HEK293 (cell line): ENCODE measurements around the gene COPE.

Experiments
- CTCF ChIA-PET: fragments of 350-600 bp; formaldehyde crosslinking; extraction: SDS; loops from one replicate; lab custom pipeline; 2021; ENCODE audit warnings: antibody characterized with exemption; lab: Yijun Ruan, JAX
- POLR2A ChIA-PET: fragments of 300-600 bp; formaldehyde crosslinking; extraction: SDS; loops from one replicate; lab custom pipeline; 2020; ENCODE audit warnings: antibody characterized with exemption, inconsistent platforms; lab: Yijun Ruan, JAX
- H3K27ac ChIP-seq: fragments of 200-500 bp; sonication (Bioruptor generic); 2 replicates; pipeline ENCODE4 v1.5.1; 2014; ENCODE audit warnings: low read depth, low read length, control low read depth, inconsistent platforms; ENCODE audit errors: extremely low read depth
- H3K36me3 ChIP-seq, 2 experiments: fragments of 200-500 bp in 1 of 2; sonication (Bioruptor generic) in 1 of 2; 1 replicate in 1 of 2; 2 replicates in 1 of 2; pipeline ENCODE4 v1.5.1; 2014 to 2017; ENCODE audit warnings: inconsistent platforms in 2 of 2, low read length in 2 of 2; ENCODE audit not compliant: control insufficient read depth in 2 of 2, insufficient read depth in 1 of 2
- H3K4me1 ChIP-seq: fragments of 200-500 bp; sonication (Bioruptor generic); 2 replicates; pipeline ENCODE4 v1.5.1; 2014; ENCODE audit warnings: mild to moderate bottlenecking, low read length, inconsistent platforms; ENCODE audit not compliant: control insufficient read depth, insufficient read depth
- H3K4me3 ChIP-seq: 2 replicates; pipeline ENCODE4 v1.5.1; 2011; ENCODE audit warnings: low read depth, mild to moderate bottlenecking, control low read depth, low read length, moderate library complexity
- H3K9me3 ChIP-seq: fragments of 200-500 bp; sonication (Bioruptor generic); 2 replicates; pipeline ENCODE4 v1.5.1; 2014; ENCODE audit warnings: low read depth, low read length, inconsistent platforms; ENCODE audit not compliant: control insufficient read depth, insufficient read depth
- GLI4 ChIP-seq: fragments of 450-650 bp; formaldehyde crosslinking; IDR thresholded peaks from 2 replicates; pipeline ENCODE4 v1.5.1; 2016; ENCODE audit warnings: missing biosample characterization, missing genetic modification characterization
- GLIS2 ChIP-seq: fragments of 450-650 bp; formaldehyde crosslinking; IDR thresholded peaks from 2 replicates; pipeline ENCODE4 v1.5.1; 2016; ENCODE audit warnings: missing biosample characterization, missing genetic modification characterization
- HOXD13 ChIP-seq: sonication (generic); formaldehyde crosslinking; IDR thresholded peaks from 2 replicates; pipeline ENCODE4 v1.8.0; 2022; ENCODE audit warnings: missing genetic modification reagents, borderline replicate concordance
- KLF8 ChIP-seq: fragments of 450-650 bp; formaldehyde crosslinking; IDR thresholded peaks from 2 replicates; pipeline ENCODE4 v1.5.1; 2016; ENCODE audit warnings: missing biosample characterization, missing genetic modification characterization
- SCRT2 ChIP-seq: fragments of 450-650 bp; formaldehyde crosslinking; IDR thresholded peaks from 2 replicates; pipeline ENCODE4 v1.5.1; 2016; ENCODE audit warnings: missing biosample characterization, missing genetic modification characterization
- SETDB1 ChIP-seq: IDR thresholded peaks from one replicate; pipeline ENCODE4 v1.6.1; 2017; ENCODE audit warnings: mild to moderate bottlenecking, low read length, moderate library complexity, mixed read lengths; ENCODE audit not compliant: insufficient read length
- TCF7L2 ChIP-seq: IDR thresholded peaks from 2 replicates; pipeline ENCODE4 v1.6.1; 2011; ENCODE audit warnings: low read depth, mild to moderate bottlenecking, inconsistent platforms, low read length, moderate library complexity, borderline replicate concordance
- YY1 ChIP-seq: fragments of 450-650 bp; formaldehyde crosslinking; IDR thresholded peaks from 2 replicates; pipeline ENCODE4 v1.5.1; 2018; ENCODE audit warnings: missing biosample characterization, missing genetic modification characterization
- ZBTB17 ChIP-seq: fragments of 450-650 bp; formaldehyde crosslinking; IDR thresholded peaks from 2 replicates; pipeline ENCODE4 v1.5.1; 2016; ENCODE audit warnings: missing biosample characterization, missing genetic modification characterization
- ZBTB48 ChIP-seq: fragments of 450-650 bp; formaldehyde crosslinking; IDR thresholded peaks from 2 replicates; pipeline ENCODE4 v1.5.1; 2016; ENCODE audit warnings: missing biosample characterization, missing genetic modification characterization
- ZNF10 ChIP-seq: fragments of 450-650 bp; formaldehyde crosslinking; IDR thresholded peaks from 2 replicates; pipeline ENCODE4 v1.5.1; 2017; ENCODE audit warnings: missing biosample characterization, missing genetic modification characterization
- ZNF211 ChIP-seq: fragments of 450-650 bp; formaldehyde crosslinking; IDR thresholded peaks from 2 replicates; pipeline ENCODE4 v1.5.1; 2016; ENCODE audit warnings: low read depth, missing biosample characterization, missing genetic modification characterization
- ZNF292 ChIP-seq: fragments of 450-650 bp; formaldehyde crosslinking; IDR thresholded peaks from 2 replicates; pipeline ENCODE4 v1.5.1; 2016; ENCODE audit warnings: low read depth, missing biosample characterization, missing genetic modification characterization, borderline replicate concordance
- ZNF302 ChIP-seq: fragments of 450-650 bp; formaldehyde crosslinking; IDR thresholded peaks from 2 replicates; pipeline ENCODE4 v1.5.1; 2016; ENCODE audit warnings: missing biosample characterization, missing genetic modification characterization, low read depth
- ZNF394 ChIP-seq: fragments of 450-650 bp; formaldehyde crosslinking; IDR thresholded peaks from 2 replicates; pipeline ENCODE4 v1.5.1; 2016; ENCODE audit warnings: missing biosample characterization, missing genetic modification characterization, mild to moderate bottlenecking, moderate library complexity, borderline replicate concordance
- ZNF555 ChIP-seq: fragments of 450-650 bp; formaldehyde crosslinking; conservative IDR thresholded peaks from 2 replicates; pipeline ENCODE4 v1.5.1; 2017; ENCODE audit warnings: missing biosample characterization, mild to moderate bottlenecking, missing genetic modification characterization, inconsistent platforms
- ZNF561 ChIP-seq: fragments of 450-650 bp; IDR thresholded peaks from 2 replicates; pipeline ENCODE4 v1.5.1; 2018; ENCODE audit warnings: missing biosample characterization, missing genetic modification characterization, borderline replicate concordance
- ZNF626 ChIP-seq: fragments of 450-650 bp; sonication (Bioruptor Pico); formaldehyde crosslinking; IDR thresholded peaks from 2 replicates; pipeline ENCODE4 v1.5.1; 2018; ENCODE audit warnings: missing biosample characterization, missing genetic modification characterization, inconsistent platforms
- ZSCAN16 ChIP-seq: fragments of 450-650 bp; formaldehyde crosslinking; IDR thresholded peaks from 2 replicates; pipeline ENCODE4 v1.5.1; 2016; ENCODE audit warnings: missing biosample characterization, missing genetic modification characterization
- TF ChIP-seq, protein P1 (sequence below): fragments of 450-650 bp; formaldehyde crosslinking; IDR thresholded peaks from 2 replicates; pipeline ENCODE4 v1.5.1; 2016; ENCODE audit warnings: missing biosample characterization, missing genetic modification characterization
- TF ChIP-seq, protein P2 (sequence below): fragments of 450-650 bp; IDR thresholded peaks from 2 replicates; pipeline ENCODE4 v1.5.1; 2018; ENCODE audit warnings: missing biosample characterization, mild to moderate bottlenecking, missing genetic modification characterization
- TF ChIP-seq, protein P3 (sequence below): fragments of 450-650 bp; formaldehyde crosslinking; IDR thresholded peaks from 2 replicates; pipeline ENCODE4 v1.5.1; 2016; ENCODE audit warnings: missing biosample characterization, missing genetic modification characterization, borderline replicate concordance
- TF ChIP-seq, protein P4 (sequence below): fragments of 450-650 bp; formaldehyde crosslinking; IDR thresholded peaks from 2 replicates; pipeline ENCODE4 v1.5.1; 2016; ENCODE audit warnings: missing biosample characterization, missing genetic modification characterization
- TF ChIP-seq, protein P5 (sequence below): fragments of 450-650 bp; formaldehyde crosslinking; IDR thresholded peaks from 2 replicates; pipeline ENCODE4 v1.5.1; 2016; ENCODE audit warnings: missing biosample characterization, missing genetic modification characterization
- TF ChIP-seq, protein P6 (sequence below): fragments of 450-650 bp; formaldehyde crosslinking; conservative IDR thresholded peaks from 2 replicates; pipeline ENCODE4 v1.5.1; 2016; ENCODE audit warnings: low read depth, missing biosample characterization, missing genetic modification characterization

Gene COPE

DNA sequence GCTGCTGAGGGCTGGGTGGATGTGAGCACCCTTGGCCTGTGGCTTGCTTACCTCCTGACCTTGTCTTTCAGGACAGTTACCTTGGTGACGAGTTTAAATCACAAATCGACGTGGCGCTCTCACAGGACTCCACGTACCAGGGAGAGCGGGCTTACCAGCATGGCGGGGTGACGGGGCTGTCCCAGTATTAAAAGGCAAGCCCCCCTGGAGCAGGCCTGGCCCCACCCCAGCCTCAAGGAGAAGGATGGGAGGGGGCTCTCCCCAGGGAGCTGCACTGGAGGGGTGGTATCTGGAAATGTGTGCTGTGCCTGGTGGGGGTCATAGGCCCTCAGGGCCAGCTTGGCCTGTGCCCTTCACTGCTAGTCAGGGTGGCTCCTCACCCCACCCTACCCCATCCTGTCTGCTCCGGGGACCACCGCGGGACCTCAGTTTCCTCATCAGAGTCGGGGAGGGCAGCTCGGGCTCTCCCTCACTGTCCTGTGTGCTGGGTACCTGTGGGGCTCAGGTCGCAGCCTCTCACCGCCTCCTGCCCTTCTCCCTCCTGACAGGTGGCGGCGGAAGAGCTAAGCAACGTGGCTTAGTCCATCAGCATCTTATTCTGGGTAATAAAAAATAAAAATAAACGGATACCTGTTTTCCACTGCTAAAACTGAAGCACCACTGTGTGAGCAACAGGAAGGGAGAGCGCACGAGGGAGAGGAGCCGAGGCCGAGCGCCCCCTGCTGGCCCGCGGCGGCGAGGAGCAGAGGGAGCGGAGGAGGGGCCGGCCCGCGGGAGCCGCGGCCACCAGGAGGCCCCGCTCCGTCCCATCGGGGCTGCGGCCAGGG is 53.0 kb downstream of the COPE start:
- Histone ChIP-seq H3K4me1 (peaks cover 2% of the 10 kb centered on the region; the same call in 1 of the 2 replicates), H3K9me3 (no peaks in the 10 kb centered on the region), H3K36me3 (peaks cover 24 to 73% of the 10 kb centered on the region in 2 experiments), H3K27ac (no peak overlapping the region; the same call in 1 of the 2 replicates), H3K4me3 (no peak overlapping the region)
- CTCF ChIA-PET: interaction anchor here (0.6 to 3.8 kb wide), 30 partner anchors 8 to 1165 kb away, joined by 3 to 32 read pairs (median 4); partner anchors contain the start of gene UPF1
- POLR2A ChIA-PET: interaction anchor here (0.5 kb wide), 1 partner anchor 25 kb away, joined by 5 read pairs; no protein-coding TSS in a partner anchor
- no peak for TF ChIP-seq HOXD13 (CRISPR knock-in tag)
- TF ChIP-seq SETDB1: no peak
- TF ChIP-seq ZSCAN16 (tag by site-specific recombination): no peak
- TF ChIP-seq ZBTB17 (tag by site-specific recombination): no peak
- TF ChIP-seq ZNF211 (tag by site-specific recombination): no peak
- TF ChIP-seq TCF7L2: no peak
- TF ChIP-seq KLF8: peak; percentile 36; the same call in 1 of the 2 replicates
- TF ChIP-seq, protein P1, sequence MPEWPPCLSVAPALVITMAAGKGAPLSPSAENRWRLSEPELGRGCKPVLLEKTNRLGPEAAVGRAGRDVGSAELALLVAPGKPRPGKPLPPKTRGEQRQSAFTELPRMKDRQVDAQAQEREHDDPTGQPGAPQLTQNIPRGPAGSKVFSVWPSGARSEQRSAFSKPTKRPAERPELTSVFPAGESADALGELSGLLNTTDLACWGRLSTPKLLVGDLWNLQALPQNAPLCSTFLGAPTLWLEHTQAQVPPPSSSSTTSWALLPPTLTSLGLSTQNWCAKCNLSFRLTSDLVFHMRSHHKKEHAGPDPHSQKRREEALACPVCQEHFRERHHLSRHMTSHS: no peak
- TF ChIP-seq, protein P2, sequence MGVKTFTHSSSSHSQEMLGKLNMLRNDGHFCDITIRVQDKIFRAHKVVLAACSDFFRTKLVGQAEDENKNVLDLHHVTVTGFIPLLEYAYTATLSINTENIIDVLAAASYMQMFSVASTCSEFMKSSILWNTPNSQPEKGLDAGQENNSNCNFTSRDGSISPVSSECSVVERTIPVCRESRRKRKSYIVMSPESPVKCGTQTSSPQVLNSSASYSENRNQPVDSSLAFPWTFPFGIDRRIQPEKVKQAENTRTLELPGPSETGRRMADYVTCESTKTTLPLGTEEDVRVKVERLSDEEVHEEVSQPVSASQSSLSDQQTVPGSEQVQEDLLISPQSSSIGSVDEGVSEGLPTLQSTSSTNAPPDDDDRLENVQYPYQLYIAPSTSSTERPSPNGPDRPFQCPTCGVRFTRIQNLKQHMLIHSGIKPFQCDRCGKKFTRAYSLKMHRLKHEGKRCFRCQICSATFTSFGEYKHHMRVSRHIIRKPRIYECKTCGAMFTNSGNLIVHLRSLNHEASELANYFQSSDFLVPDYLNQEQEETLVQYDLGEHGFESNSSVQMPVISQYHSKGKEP (tag by site-specific recombination): no peak
- TF ChIP-seq YY1 (tag by site-specific recombination): no peak
- TF ChIP-seq ZNF10: peak; percentile 75; the same call in 1 of the 2 replicates
- TF ChIP-seq SCRT2 (tag by site-specific recombination): peak; percentile 88
- no peak for TF ChIP-seq ZNF394
- TF ChIP-seq, protein P3, sequence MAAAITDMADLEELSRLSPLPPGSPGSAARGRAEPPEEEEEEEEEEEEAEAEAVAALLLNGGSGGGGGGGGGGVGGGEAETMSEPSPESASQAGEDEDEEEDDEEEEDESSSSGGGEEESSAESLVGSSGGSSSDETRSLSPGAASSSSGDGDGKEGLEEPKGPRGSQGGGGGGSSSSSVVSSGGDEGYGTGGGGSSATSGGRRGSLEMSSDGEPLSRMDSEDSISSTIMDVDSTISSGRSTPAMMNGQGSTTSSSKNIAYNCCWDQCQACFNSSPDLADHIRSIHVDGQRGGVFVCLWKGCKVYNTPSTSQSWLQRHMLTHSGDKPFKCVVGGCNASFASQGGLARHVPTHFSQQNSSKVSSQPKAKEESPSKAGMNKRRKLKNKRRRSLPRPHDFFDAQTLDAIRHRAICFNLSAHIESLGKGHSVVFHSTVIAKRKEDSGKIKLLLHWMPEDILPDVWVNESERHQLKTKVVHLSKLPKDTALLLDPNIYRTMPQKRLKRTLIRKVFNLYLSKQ (tag by site-specific recombination): no peak
- TF ChIP-seq ZNF302 (tag by site-specific recombination): no peak
- TF ChIP-seq, protein P4, sequence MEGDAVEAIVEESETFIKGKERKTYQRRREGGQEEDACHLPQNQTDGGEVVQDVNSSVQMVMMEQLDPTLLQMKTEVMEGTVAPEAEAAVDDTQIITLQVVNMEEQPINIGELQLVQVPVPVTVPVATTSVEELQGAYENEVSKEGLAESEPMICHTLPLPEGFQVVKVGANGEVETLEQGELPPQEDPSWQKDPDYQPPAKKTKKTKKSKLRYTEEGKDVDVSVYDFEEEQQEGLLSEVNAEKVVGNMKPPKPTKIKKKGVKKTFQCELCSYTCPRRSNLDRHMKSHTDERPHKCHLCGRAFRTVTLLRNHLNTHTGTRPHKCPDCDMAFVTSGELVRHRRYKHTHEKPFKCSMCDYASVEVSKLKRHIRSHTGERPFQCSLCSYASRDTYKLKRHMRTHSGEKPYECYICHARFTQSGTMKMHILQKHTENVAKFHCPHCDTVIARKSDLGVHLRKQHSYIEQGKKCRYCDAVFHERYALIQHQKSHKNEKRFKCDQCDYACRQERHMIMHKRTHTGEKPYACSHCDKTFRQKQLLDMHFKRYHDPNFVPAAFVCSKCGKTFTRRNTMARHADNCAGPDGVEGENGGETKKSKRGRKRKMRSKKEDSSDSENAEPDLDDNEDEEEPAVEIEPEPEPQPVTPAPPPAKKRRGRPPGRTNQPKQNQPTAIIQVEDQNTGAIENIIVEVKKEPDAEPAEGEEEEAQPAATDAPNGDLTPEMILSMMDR: peak; percentile 59
- peak; percentile 36; the same call in 1 of the 2 replicates for TF ChIP-seq ZNF561 (tag by site-specific recombination)
- TF ChIP-seq, protein P5, sequence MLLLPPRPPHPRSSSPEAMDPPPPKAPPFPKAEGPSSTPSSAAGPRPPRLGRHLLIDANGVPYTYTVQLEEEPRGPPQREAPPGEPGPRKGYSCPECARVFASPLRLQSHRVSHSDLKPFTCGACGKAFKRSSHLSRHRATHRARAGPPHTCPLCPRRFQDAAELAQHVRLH: no peak
- no peak for TF ChIP-seq ZNF292 (tag by site-specific recombination)
- no peak for TF ChIP-seq ZBTB48 (tag by site-specific recombination)
- TF ChIP-seq GLI4 (tag by site-specific recombination): no peak
- TF ChIP-seq GLIS2: 0 out of 2 replicates have a peak, but pooled peaks have one; percentile 21
- TF ChIP-seq, protein P6, sequence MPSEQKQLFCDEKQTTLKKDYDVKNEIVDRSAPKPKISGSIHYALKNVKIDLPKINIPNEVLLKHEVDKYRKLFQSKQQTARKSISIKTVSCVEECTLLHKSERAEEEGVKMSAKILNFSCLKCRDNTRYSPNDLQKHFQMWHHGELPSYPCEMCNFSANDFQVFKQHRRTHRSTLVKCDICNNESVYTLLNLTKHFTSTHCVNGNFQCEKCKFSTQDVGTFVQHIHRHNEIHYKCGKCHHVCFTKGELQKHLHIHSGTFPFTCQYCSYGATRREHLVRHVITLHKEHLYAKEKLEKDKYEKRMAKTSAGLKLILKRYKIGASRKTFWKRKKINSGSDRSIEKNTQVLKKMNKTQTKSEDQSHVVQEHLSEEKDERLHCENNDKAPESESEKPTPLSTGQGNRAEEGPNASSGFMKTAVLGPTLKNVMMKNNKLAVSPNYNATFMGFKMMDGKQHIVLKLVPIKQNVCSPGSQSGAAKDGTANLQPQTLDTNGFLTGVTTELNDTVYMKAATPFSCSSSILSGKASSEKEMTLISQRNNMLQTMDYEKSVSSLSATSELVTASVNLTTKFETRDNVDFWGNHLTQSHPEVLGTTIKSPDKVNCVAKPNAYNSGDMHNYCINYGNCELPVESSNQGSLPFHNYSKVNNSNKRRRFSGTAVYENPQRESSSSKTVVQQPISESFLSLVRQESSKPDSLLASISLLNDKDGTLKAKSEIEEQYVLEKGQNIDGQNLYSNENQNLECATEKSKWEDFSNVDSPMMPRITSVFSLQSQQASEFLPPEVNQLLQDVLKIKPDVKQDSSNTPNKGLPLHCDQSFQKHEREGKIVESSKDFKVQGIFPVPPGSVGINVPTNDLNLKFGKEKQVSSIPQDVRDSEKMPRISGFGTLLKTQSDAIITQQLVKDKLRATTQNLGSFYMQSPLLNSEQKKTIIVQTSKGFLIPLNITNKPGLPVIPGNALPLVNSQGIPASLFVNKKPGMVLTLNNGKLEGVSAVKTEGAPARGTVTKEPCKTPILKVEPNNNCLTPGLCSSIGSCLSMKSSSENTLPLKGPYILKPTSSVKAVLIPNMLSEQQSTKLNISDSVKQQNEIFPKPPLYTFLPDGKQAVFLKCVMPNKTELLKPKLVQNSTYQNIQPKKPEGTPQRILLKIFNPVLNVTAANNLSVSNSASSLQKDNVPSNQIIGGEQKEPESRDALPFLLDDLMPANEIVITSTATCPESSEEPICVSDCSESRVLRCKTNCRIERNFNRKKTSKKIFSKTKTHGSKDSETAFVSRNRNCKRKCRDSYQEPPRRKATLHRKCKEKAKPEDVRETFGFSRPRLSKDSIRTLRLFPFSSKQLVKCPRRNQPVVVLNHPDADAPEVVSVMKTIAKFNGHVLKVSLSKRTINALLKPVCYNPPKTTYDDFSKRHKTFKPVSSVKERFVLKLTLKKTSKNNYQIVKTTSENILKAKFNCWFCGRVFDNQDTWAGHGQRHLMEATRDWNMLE (tag by site-specific recombination): no peak
- no peak for TF ChIP-seq ZNF626 (tag by site-specific recombination)
- TF ChIP-seq ZNF555: no peak
